HL-60 (cell line): Measurements from ENCODE around the gene PARP16.

Source experiments
- DNase-seq, 2 experiments: peaks; one replicate each; pipeline ENCODE4 v3.0.0-alpha.2; 2010 to 2020; ENCODE audit warnings: low read depth in 1 of 2, low spot score in 1 of 2
- H3K27ac ChIP-seq: fragments of 250-450 bp; sonication (Bioruptor Pico); replicated peaks from 2 replicates; pipeline ENCODE4 v1.5.1; 2020; ENCODE audit warnings: mild to moderate bottlenecking, moderate library complexity
- H3K27me3 ChIP-seq: fragments of 250-450 bp; sonication (Bioruptor Pico); 2 replicates; pipeline ENCODE4 v1.5.1; 2021; ENCODE audit warnings: mild to moderate bottlenecking, moderate library complexity; ENCODE audit not compliant: insufficient read depth, poor library complexity, severe bottlenecking
- H3K4me3 ChIP-seq: replicated peaks from 2 replicates; pipeline ENCODE4 v1.5.1; 2011; ENCODE audit warnings: mild to moderate bottlenecking, control low read depth, low read length; ENCODE audit not compliant: insufficient read depth
- GABPA ChIP-seq: IDR thresholded peaks from 2 replicates; pipeline ENCODE4 v1.6.1; 2012; ENCODE audit warnings: low read depth
- POLR2AphosphoS5 ChIP-seq: IDR thresholded peaks from 2 replicates; pipeline ENCODE4 v1.6.1; 2012; ENCODE audit warnings: low read depth
- REST ChIP-seq: IDR thresholded peaks from 2 replicates; pipeline ENCODE4 v1.6.1; 2012; ENCODE audit warnings: low read depth; ENCODE audit not compliant: insufficient replicate concordance
- SPI1 ChIP-seq: IDR thresholded peaks from 2 replicates; pipeline ENCODE4 v1.6.1; 2012; ENCODE audit warnings: low read depth, mild to moderate bottlenecking, borderline replicate concordance
- TF ChIP-seq, protein P1 (sequence below): IDR thresholded peaks from one replicate; pipeline ENCODE4 v1.5.1; 2011; ENCODE audit warnings: low read length, control low read depth, inconsistent platforms; ENCODE audit not compliant: insufficient read depth

The PARP16 gene

GRCh38 chr15:65318870-65319356 lies 32.2 kb upstream of the PARP16 start:
- TF ChIP-seq, protein P1, sequence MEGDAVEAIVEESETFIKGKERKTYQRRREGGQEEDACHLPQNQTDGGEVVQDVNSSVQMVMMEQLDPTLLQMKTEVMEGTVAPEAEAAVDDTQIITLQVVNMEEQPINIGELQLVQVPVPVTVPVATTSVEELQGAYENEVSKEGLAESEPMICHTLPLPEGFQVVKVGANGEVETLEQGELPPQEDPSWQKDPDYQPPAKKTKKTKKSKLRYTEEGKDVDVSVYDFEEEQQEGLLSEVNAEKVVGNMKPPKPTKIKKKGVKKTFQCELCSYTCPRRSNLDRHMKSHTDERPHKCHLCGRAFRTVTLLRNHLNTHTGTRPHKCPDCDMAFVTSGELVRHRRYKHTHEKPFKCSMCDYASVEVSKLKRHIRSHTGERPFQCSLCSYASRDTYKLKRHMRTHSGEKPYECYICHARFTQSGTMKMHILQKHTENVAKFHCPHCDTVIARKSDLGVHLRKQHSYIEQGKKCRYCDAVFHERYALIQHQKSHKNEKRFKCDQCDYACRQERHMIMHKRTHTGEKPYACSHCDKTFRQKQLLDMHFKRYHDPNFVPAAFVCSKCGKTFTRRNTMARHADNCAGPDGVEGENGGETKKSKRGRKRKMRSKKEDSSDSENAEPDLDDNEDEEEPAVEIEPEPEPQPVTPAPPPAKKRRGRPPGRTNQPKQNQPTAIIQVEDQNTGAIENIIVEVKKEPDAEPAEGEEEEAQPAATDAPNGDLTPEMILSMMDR = peak; percentile 85
- TF ChIP-seq GABPA = no peak
- H3K4me3 ChIP-seq = no peak overlapping the region
- DNase-seq = peak; percentile 38 to 80
- peaks cover 9% of the 10 kb centered on the region for H3K27me3 ChIP-seq
- no peak overlapping the region for H3K27ac ChIP-seq

DNA sequence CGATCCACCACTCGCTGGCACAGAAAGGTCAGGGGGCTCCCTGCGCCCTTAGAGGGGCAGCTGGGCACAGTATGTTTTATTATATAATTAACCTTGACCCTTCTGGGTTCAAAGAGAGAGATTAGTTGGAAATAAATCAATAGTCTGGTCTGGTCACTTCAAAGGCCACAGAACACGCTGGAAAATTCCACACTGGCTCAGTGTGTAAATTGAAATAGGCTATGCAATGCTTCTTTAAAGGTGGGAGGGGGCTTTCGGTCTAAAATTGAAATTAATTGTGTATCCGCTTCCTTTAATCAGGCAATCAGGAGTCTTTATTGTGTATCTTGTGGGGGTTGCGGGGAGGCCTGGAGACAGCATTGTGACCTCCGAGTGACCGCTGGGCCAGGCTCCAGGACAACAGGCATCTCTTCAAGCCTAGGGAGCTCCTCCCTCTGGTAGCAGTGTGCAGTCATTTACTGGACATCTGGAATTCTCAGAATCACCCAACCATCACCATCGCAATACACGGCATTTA lies 25.8 kb upstream of the PARP16 start:
- H3K4me3 ChIP-seq = no peak overlapping the region
- no peaks in the 10 kb centered on the region for H3K27me3 ChIP-seq
- no peak overlapping the region for H3K27ac ChIP-seq
- DNase-seq = no peak
- TF ChIP-seq REST (no peak), GABPA (no peak), SPI1 (no peak), POLR2AphosphoS5 (no peak)
- TF ChIP-seq, protein P1 = no peak

GRCh38 chr15:65311760-65312159 lies 25.1 kb upstream of the PARP16 start:
- H3K27me3 ChIP-seq = no peaks in the 10 kb centered on the region
- H3K4me3 ChIP-seq = no peak overlapping the region
- no peak for TF ChIP-seq REST
- no peak overlapping the region for H3K27ac ChIP-seq
- no peak for DNase-seq

DNA sequence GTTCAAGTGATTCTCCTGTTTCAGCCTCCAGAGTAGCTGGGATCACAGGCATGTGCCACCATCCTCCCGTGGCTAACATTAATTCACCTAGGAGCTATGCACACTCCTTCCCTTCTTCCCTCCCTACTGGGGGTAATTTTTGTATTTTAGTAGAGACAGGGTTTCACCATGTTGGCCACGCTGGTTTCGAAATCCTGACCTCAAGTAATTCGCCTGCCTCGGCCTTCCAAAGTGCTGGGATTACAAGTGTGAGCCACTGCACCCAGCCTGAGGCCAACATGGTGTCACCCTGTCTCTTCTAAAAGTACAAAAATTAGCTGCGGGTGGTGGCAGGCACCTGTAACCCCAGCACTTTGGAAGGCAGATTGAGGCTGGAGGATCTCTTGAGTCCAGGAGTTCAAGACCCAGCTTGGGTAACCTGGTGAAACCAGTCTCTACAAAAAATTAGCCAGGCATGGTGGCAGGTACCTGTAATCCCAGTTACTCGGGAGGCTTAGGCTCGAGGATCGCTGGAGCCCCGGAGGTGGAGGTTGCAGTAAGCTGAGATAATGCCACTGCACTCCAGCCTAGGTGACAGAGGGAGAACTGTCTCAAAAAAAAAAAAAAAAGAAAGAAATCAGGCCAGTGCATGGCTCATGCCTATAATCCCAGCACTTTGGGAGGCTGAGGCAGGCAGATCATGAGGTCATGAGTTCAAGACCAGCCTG lies 23.9 kb upstream of the PARP16 start:
- H3K27ac ChIP-seq = no peak overlapping the region
- TF ChIP-seq, protein P1 = no peak
- TF ChIP-seq POLR2AphosphoS5 = no peak
- TF ChIP-seq REST = no peak
- TF ChIP-seq SPI1 = no peak
- no peak for TF ChIP-seq GABPA
- H3K27me3 ChIP-seq = no peaks in the 10 kb centered on the region
- peak in 1 of 2 experiments; percentile 73 for DNase-seq
- no peak overlapping the region for H3K4me3 ChIP-seq
